Neuron (in vitro differentiated cells): ENCODE measurements around the gene C1S.
"Not testable (repeated sequence)": the region's sequence is repeated elsewhere in the genome, so short reads cannot be mapped to it uniquely, and the experiment has no call there.

ENCODE experiments used
- H2AFZ ChIP-seq: one replicate; pipeline ENCODE4 v1.6.1; 2013; ENCODE audit warnings: low read depth, mild to moderate bottlenecking, inconsistent platforms, low read length, moderate library complexity
- H3K27me3 ChIP-seq: one replicate; pipeline ENCODE4 v1.6.1; 2013; ENCODE audit warnings: low read length; ENCODE audit not compliant: insufficient read depth
- H3K36me3 ChIP-seq: one replicate; pipeline ENCODE4 v1.6.1; 2013; ENCODE audit warnings: low read length; ENCODE audit not compliant: insufficient read depth
- H3K4me1 ChIP-seq: one replicate; pipeline ENCODE4 v1.6.1; 2013; ENCODE audit warnings: low read length; ENCODE audit not compliant: insufficient read depth
- H3K4me3 ChIP-seq: 2 replicates; pipeline ENCODE4 v1.5.1; 2013; ENCODE audit warnings: mild to moderate bottlenecking, low read length, moderate library complexity
- H3K9me3 ChIP-seq: one replicate; pipeline ENCODE4 v1.6.1; 2013; ENCODE audit warnings: low read length

The C1S gene

GRCh38 chr12:7031306-7031705 lies 29.2 kb upstream of the C1S start:
- no peaks in the 10 kb centered on the region for H3K4me1 ChIP-seq
- H3K9me3 ChIP-seq: no peaks in the 10 kb centered on the region
- no peaks in the 10 kb centered on the region for H3K36me3 ChIP-seq
- no peaks in the 10 kb centered on the region for H3K27me3 ChIP-seq
- no peak overlapping the region for H2AFZ ChIP-seq
- H3K4me3 ChIP-seq: no peak overlapping the region

- Histone ChIP-seq H3K27me3 (no peaks in the 10 kb centered on the region), H3K9me3 (no peaks in the 10 kb centered on the region), H3K4me1 (no peaks in the 10 kb centered on the region), H2AFZ (no peak overlapping the region), H3K4me3 (no peak overlapping the region), H3K36me3 (no peaks in the 10 kb centered on the region)
These were observed 27.5 kb upstream of the C1S start for GRCh38 chr12:7032990-7033389.

- Histone ChIP-seq H3K9me3 (no peaks in the 10 kb centered on the region), H3K4me3 (no peak overlapping the region), H3K4me1 (no peaks in the 10 kb centered on the region), H2AFZ (no peak overlapping the region), H3K36me3 (no peaks in the 10 kb centered on the region), H3K27me3 (no peaks in the 10 kb centered on the region)
These were observed 26.1 kb upstream of the C1S start for GRCh38 chr12:7034464-7034863.

- no peaks in the 10 kb centered on the region for H3K9me3 ChIP-seq
- H3K36me3 ChIP-seq: no peaks in the 10 kb centered on the region
- H3K4me1 ChIP-seq: no peaks in the 10 kb centered on the region
- no peaks in the 10 kb centered on the region for H3K27me3 ChIP-seq
- H2AFZ ChIP-seq: no peak overlapping the region
- no peak overlapping the region for H3K4me3 ChIP-seq
These were observed 25.1 kb upstream of the C1S start for GRCh38 chr12:7035463-7035862.

- H3K36me3 ChIP-seq, H3K4me3 ChIP-seq, H3K4me1 ChIP-seq, H3K9me3 ChIP-seq, H3K27me3 ChIP-seq, H2AFZ ChIP-seq: not testable (repeated sequence)
These were observed 23.1 kb upstream of the C1S start for GRCh38 chr12:7037411-7037810.

- Histone ChIP-seq H3K36me3 (no peaks in the 10 kb centered on the region), H3K9me3 (no peaks in the 10 kb centered on the region), H3K4me3 (no peak overlapping the region), H3K4me1 (no peaks in the 10 kb centered on the region), H2AFZ (no peak overlapping the region), H3K27me3 (no peaks in the 10 kb centered on the region)
These were observed 21.9 kb upstream of the C1S start for GRCh38 chr12:7038591-7038990.

GRCh38 chr12:7039403-7039802 lies 21.1 kb upstream of the C1S start:
- no peak overlapping the region for H3K4me3 ChIP-seq
- H2AFZ ChIP-seq: no peak overlapping the region
- H3K27me3 ChIP-seq: no peaks in the 10 kb centered on the region

GRCh38 chr12:7042842-7043241 lies 17.7 kb upstream of the C1S start:
- H3K4me3 ChIP-seq: no peak overlapping the region
- H3K4me1 ChIP-seq: no peaks in the 10 kb centered on the region
- H2AFZ ChIP-seq: no peak overlapping the region
- H3K27me3 ChIP-seq: no peaks in the 10 kb centered on the region
- no peaks in the 10 kb centered on the region for H3K9me3 ChIP-seq
- no peaks in the 10 kb centered on the region for H3K36me3 ChIP-seq

More at GRCh38 chr12:7039403-7039802, 21.1 kb upstream of the C1S start:
- Histone ChIP-seq H3K4me1 (no peaks in the 10 kb centered on the region), H3K9me3 (no peaks in the 10 kb centered on the region), H3K36me3 (no peaks in the 10 kb centered on the region)

GRCh38 chr12:7045913-7046312 lies 14.6 kb upstream of the C1S start:
- Histone ChIP-seq H3K4me3 (no peak overlapping the region), H2AFZ (no peak overlapping the region), H3K4me1 (no peaks in the 10 kb centered on the region), H3K9me3 (no peaks in the 10 kb centered on the region), H3K27me3 (no peaks in the 10 kb centered on the region), H3K36me3 (no peaks in the 10 kb centered on the region)

GRCh38 chr12:7046383-7047105 lies 14.0 kb upstream of the C1S start:
- H3K4me1 ChIP-seq: no peaks in the 10 kb centered on the region
- H3K9me3 ChIP-seq: no peaks in the 10 kb centered on the region

GRCh38 chr12:7047306-7047705 lies 13.2 kb upstream of the C1S start:
- Histone ChIP-seq H3K27me3 (no peaks in the 10 kb centered on the region), H2AFZ (no peak overlapping the region), H3K4me3 (no peak overlapping the region), H3K9me3 (no peaks in the 10 kb centered on the region), H3K36me3 (no peaks in the 10 kb centered on the region), H3K4me1 (no peaks in the 10 kb centered on the region)

More at GRCh38 chr12:7046383-7047105, 14.0 kb upstream of the C1S start:
- Histone ChIP-seq H3K4me3 (no peak overlapping the region), H3K36me3 (no peaks in the 10 kb centered on the region), H2AFZ (no peak overlapping the region), H3K27me3 (no peaks in the 10 kb centered on the region)

- not testable (repeated sequence) for H2AFZ ChIP-seq, H3K27me3 ChIP-seq, H3K36me3 ChIP-seq, H3K9me3 ChIP-seq, H3K4me1 ChIP-seq, H3K4me3 ChIP-seq
These were observed 11.0 kb upstream of the C1S start for GRCh38 chr12:7049445-7049951.

GRCh38 chr12:7049973-7050372 lies 10.5 kb upstream of the C1S start:
- H3K27me3 ChIP-seq, H3K4me1 ChIP-seq, H3K36me3 ChIP-seq, H3K9me3 ChIP-seq, H3K4me3 ChIP-seq, H2AFZ ChIP-seq: not testable (repeated sequence)

GRCh38 chr12:7054925-7055324 lies 5.6 kb upstream of the C1S start:
- no peak overlapping the region for H2AFZ ChIP-seq
- H3K9me3 ChIP-seq: no peaks in the 10 kb centered on the region
- H3K27me3 ChIP-seq: peaks cover 2% of the 10 kb centered on the region
- H3K36me3 ChIP-seq: no peaks in the 10 kb centered on the region
- H3K4me3 ChIP-seq: no peak overlapping the region
- no peaks in the 10 kb centered on the region for H3K4me1 ChIP-seq
